Endometrial microvascular endothelial cells (primary cell): Measurements from ENCODE around the gene GRB7. TPM values are rescaled to one million over a fixed set of nuclear protein-coding genes. Genes with fewer than 3 reads are reported as not detected.
"Not testable (repeated sequence)": the region's sequence is repeated elsewhere in the genome, so short reads cannot be mapped to it uniquely, and the experiment has no call there.

Experiments used
- in situ Hi-C: cut with HindIII; loops from 2 replicates; pipeline ENCODE4 v1.10.0; 2017; ENCODE audit warnings: low sequenced_read_pairs, low pct_unique_long_range_greater_than_20kb; ENCODE audit errors: inconsistent ontology term
- total RNA-seq: library from RNA; depleted of rRNA; stranded (reverse); fragments of >200 nt; gene quantifications from one replicate; pipeline ENCODE4 v1.2.3, GENCODE V29; 2015; ENCODE audit errors: inconsistent ontology term

Gene GRB7
- total RNA-seq = not detected

GRCh38 chr17:39737760-39738567, at the start of gene GRB7:
Gene GRB7 (plus strand): TSS chr17:39737938. CDS start chr17:39742302, 4,364 bp downstream.
- in situ Hi-C loops = no loop called here

- in situ Hi-C loops = no loop called here
These were observed 49.3 kb upstream of the GRB7 start for GRCh38 chr17:39688475-39688835.

- in situ Hi-C loops = no loop called here
These were observed 48.8 kb upstream of the GRB7 start for GRCh38 chr17:39688945-39689344.

GRCh38 chr17:39694593-39694992, 43.1 kb upstream of the GRB7 start:
- in situ Hi-C loops = no loop called here

- in situ Hi-C loops = no loop called here
These were observed 42.7 kb upstream of the GRB7 start for GRCh38 chr17:39695089-39695474.

- in situ Hi-C loops = no loop called here
These were observed 41.0 kb upstream of the GRB7 start for GRCh38 chr17:39696731-39697130.

GRCh38 chr17:39697961-39698360, 39.8 kb upstream of the GRB7 start:
- in situ Hi-C loops = no loop called here

GRCh38 chr17:39699157-39699817, 38.5 kb upstream of the GRB7 start:
- in situ Hi-C loops = not testable (repeated sequence)

GRCh38 chr17:39699818-39700147, 38.0 kb upstream of the GRB7 start, which contains the start of gene ERBB2:
Gene ERBB2 (plus strand): TSS chr17:39700064. CDS start chr17:39700239, 175 bp downstream.
- in situ Hi-C loops = no loop called here

GRCh38 chr17:39700148-39700987, 37.4 kb upstream of the GRB7 start:
- in situ Hi-C loops = no loop called here

- in situ Hi-C loops = no loop called here
These were observed 36.5 kb upstream of the GRB7 start for GRCh38 chr17:39701012-39701783.

- in situ Hi-C loops = no loop called here
These were observed 35.8 kb upstream of the GRB7 start for GRCh38 chr17:39701784-39702422.

GRCh38 chr17:39702901-39703893, 34.5 kb upstream of the GRB7 start:
- in situ Hi-C loops = no loop called here

GRCh38 chr17:39703913-39704312, 33.8 kb upstream of the GRB7 start:
- in situ Hi-C loops = no loop called here

- in situ Hi-C loops = no loop called here
These were observed 32.8 kb upstream of the GRB7 start for GRCh38 chr17:39704821-39705551.

- in situ Hi-C loops = no loop called here
These were observed 31.9 kb upstream of the GRB7 start for GRCh38 chr17:39705786-39706348.
